ENCODE data around the gene FAM193B. TPM values are rescaled to one million over a fixed set of nuclear protein-coding genes. Genes with fewer than 3 reads are reported as not detected.

The FAM193B gene
- polyA plus RNA-seq, 2 of the 4 experiments (the other 2 are of a cell fraction) = 19.4 to 28.9 TPM

GRCh38 chr5:177519463-177520235, 34.7 kb downstream of the FAM193B start:
- Histone ChIP-seq H3K4me1 (peaks cover 19% of the 10 kb centered on the region), H3K4me2 (peak overlapping the region; percentile 47; the same call in 2 of the 3 replicates), H3K27ac (no peak overlapping the region), H3K9me3 (no peaks in the 10 kb centered on the region), H3K4me3 (no peak overlapping the region)
- CTCF ChIA-PET = interaction anchor here (1.1 kb wide), 1 partner anchor 29 kb away, joined by 3 read pairs; no protein-coding TSS in a partner anchor
- FAIRE-seq (no peak), DNase-seq (ENCODE audit: low read depth in 1 of 2, low spot score in 1 of 2) (no peak), ATAC-seq (no peak)
- POLR2A ChIA-PET = no interaction called here
- 87% methylated on average over 13 of the region's 13 CpGs for WGBS (ENCODE audit: missing lambda C conversion rate)
- TF ChIP-seq HOXA7 (CRISPR knock-in tag; IDR thresholded peaks at IDR 0.05) (no peak), RARB (CRISPR knock-in tag; IDR thresholded peaks at IDR 0.05) (no peak), FOSL2 (IDR thresholded peaks at IDR 0.05) (no peak), FOSL2 (CRISPR knock-in tag; IDR thresholded peaks at IDR 0.05) (no peak), NPAS2 (CRISPR knock-in tag; IDR thresholded peaks at IDR 0.05; ENCODE audit: borderline replicate concordance) (no peak), RCOR1 (IDR thresholded peaks at IDR 0.05; ENCODE audit: low read depth, low read length) (no peak), EHF (CRISPR knock-in tag; IDR thresholded peaks at IDR 0.05) (no peak), ELK1 (IDR thresholded peaks at IDR 0.05; ENCODE audit: low read depth, low read length) (no peak), JUNB (IDR thresholded peaks at IDR 0.05) (no peak), CEBPB (IDR thresholded peaks at IDR 0.05) (no peak), HDAC2 (IDR thresholded peaks at IDR 0.05) (no peak), CBX8 (IDR thresholded peaks at IDR 0.05) (no peak), ESRRA (IDR thresholded peaks at IDR 0.05; ENCODE audit: borderline replicate concordance, low read length) (no peak), EHMT2 (IDR thresholded peaks at IDR 0.05; ENCODE audit: low read depth) (no peak), ATOH8 (CRISPR knock-in tag; IDR thresholded peaks at IDR 0.05; ENCODE audit: low read depth) (no peak), MAZ (IDR thresholded peaks at IDR 0.05; ENCODE audit: borderline replicate concordance, low read depth, low read length) (no peak)
- TF ChIP-seq, protein P1, sequence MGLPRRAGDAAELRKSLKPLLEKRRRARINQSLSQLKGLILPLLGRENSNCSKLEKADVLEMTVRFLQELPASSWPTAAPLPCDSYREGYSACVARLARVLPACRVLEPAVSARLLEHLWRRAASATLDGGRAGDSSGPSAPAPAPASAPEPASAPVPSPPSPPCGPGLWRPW (IDR thresholded peaks at IDR 0.05) = no peak

DNA sequence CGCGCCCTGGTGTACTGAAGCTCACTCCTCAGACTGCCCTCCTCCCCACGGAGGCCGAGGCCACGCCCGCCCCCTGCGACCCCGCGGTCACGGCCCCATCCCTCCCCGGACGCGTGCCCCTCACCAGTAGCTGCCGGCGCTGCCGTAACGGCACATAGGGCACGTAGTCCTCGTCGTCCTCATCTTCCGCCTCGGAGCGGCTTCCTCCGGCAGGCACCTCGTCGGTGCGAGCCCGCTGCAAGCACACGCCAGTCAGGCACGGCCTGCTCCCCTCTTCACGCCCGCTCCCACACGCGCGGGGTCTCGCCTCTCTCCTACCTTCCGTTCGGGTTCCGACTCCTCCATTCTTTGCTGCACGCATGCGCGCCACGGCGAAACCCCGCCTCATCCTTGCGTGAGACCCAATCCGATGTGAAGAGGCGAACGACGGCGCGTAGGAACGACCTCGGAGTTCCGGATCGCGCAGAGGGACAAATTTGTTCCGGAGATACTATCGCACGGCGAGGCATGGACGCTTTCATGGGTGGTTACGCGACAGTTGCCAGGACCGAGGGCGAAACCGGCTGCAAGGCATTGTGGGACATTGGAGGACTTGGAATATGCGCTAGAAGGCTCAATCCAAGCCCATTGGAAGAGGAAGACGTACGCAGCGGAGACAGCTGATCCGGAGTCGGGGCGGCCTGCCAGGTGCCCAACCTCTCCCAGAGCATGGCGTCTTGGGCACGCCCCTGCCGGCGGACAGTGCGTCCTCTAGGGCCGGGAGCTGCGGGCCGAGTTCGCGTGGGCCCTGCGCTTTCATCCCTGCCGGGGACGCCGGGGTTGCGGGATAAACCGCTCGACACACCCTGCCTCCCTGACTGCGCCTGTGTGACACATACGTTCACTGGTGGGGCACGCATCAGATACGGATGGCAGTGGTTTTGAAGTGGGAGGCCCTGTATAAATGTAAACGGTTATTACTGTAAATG, 37.5 kb downstream of the FAM193B start, which contains the start of gene DDX41:
DDX41 (minus strand) TSS at position 361 of the 968 bp plus-strand sequence; CDS start at position 345, 16 bp downstream.
- DNase-seq (ENCODE audit: low read depth in 1 of 2, low spot score in 1 of 2) (peak; percentile 98 to 99), FAIRE-seq (peak; percentile 99), ATAC-seq (peak; percentile 88 to 93)
- Histone ChIP-seq H3K27ac (peak within 1 kb of the TSS; percentile 94 to 95), H3K4me1 (peaks cover 19% of the 10 kb centered on the region), H3K4me2 (peak within 1 kb of the TSS; percentile 100), H3K9me3 (no peaks in the 10 kb centered on the region), H3K4me3 (peak within 1 kb of the TSS; percentile 98)
- POLR2A ChIA-PET = interaction anchor here (0.5 to 1.5 kb wide), 9 partner anchors 10 to 430 kb away, joined by 3 to 6 read pairs (median 4); partner anchors contain the start of genes B4GALT7, FGFR4 and PDLIM7
- CTCF ChIA-PET = interaction anchor here (0.9 to 2.8 kb wide), 5 partner anchors 13 to 112 kb away, joined by 3 to 29 read pairs (median 3); no protein-coding TSS in a partner anchor
- WGBS (ENCODE audit: missing lambda C conversion rate) = 1% methylated on average over 64 of the region's 96 CpGs
- TF ChIP-seq POLR2AphosphoS2 (conservative IDR thresholded peaks at IDR 0.05; ENCODE audit: low read length) (peak; percentile 70; the same call in 1 of the 2 replicates), RAD21 (conservative IDR thresholded peaks at IDR 0.05 in 1 of 2, IDR thresholded peaks at IDR 0.05 in 1 of 2) (peak in 1 of 2 experiments; percentile 29; a peak in 2 of 5 replicates), RFX5 (IDR thresholded peaks at IDR 0.05) (peak; percentile 94), ZFP36 (IDR thresholded peaks at IDR 0.05; ENCODE audit: borderline replicate concordance, partially characterized antibody) (no peak), RNF2 (IDR thresholded peaks at IDR 0.05; ENCODE audit: borderline replicate concordance, low read depth) (no peak), CTCF (IDR thresholded peaks at IDR 0.05) (no peak), SMC3 (IDR thresholded peaks at IDR 0.05) (no peak), FOXS1 (CRISPR knock-in tag; IDR thresholded peaks at IDR 0.05) (no peak), ESRRA (IDR thresholded peaks at IDR 0.05; ENCODE audit: borderline replicate concordance, low read length) (no peak), MAZ (IDR thresholded peaks at IDR 0.05; ENCODE audit: borderline replicate concordance, low read depth, low read length) (no peak)
- TF ChIP-seq, protein P2, sequence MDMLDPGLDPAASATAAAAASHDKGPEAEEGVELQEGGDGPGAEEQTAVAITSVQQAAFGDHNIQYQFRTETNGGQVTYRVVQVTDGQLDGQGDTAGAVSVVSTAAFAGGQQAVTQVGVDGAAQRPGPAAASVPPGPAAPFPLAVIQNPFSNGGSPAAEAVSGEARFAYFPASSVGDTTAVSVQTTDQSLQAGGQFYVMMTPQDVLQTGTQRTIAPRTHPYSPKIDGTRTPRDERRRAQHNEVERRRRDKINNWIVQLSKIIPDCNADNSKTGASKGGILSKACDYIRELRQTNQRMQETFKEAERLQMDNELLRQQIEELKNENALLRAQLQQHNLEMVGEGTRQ (IDR thresholded peaks at IDR 0.05) = peak; percentile 23; the same call in 1 of the 2 replicates

Data from A549 (cell line).